Measurements from ENCODE around the gene PNMA8A.

Gene PNMA8A

GRCh38 chr19:46446021-46446420, 25.3 kb downstream of the PNMA8A start:
- TF ChIP-seq POLR2AphosphoS5 (IDR thresholded peaks at IDR 0.05; ENCODE audit: low read depth, low read length) (no peak), REST (IDR thresholded peaks at IDR 0.05; ENCODE audit: insufficient read depth in 1 of 2, low read depth in 2 of 2, low read length in 2 of 2) (no peak), TAF1 (IDR thresholded peaks at IDR 0.05; ENCODE audit: borderline replicate concordance, insufficient read depth, low read length) (no peak)

DNA sequence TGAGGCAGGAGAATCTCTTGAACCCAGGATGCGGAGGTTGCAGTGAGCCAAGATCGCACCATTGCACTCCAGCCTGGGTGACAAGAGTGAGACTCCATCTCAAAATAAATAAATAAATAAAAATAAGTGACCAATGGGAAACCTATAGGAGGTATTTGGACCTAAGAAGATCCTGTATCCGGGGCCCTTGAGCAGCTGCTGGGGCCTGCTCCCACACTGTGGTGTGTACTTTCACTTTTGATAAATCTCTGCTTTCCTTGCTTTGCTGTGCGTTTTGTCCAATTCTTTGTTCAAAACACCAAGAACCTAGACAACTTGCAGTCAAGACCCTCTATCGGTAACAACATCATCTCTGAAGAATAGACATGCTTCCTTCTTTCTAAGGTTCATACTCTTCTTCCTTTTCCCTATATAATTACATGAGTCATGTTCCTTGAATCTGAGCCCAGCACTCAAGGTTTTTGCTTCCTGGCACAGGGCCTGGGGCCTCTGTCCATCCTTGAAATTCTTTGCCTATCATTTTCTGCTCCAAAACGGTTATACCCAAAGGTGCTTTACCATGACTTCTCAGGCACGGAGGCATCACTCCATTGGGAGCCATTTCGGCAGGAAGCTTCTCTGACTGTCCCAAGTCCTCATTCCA, 28.4 kb downstream of the PNMA8A start:
- TF ChIP-seq REST (IDR thresholded peaks at IDR 0.05; ENCODE audit: insufficient read depth in 1 of 2, low read depth in 2 of 2, low read length in 2 of 2): peak in 1 of 2 experiments; percentile 75; a peak in 1 of 4 replicates
- TF ChIP-seq POLR2AphosphoS5 (IDR thresholded peaks at IDR 0.05; ENCODE audit: low read depth, low read length): no peak

DNA sequence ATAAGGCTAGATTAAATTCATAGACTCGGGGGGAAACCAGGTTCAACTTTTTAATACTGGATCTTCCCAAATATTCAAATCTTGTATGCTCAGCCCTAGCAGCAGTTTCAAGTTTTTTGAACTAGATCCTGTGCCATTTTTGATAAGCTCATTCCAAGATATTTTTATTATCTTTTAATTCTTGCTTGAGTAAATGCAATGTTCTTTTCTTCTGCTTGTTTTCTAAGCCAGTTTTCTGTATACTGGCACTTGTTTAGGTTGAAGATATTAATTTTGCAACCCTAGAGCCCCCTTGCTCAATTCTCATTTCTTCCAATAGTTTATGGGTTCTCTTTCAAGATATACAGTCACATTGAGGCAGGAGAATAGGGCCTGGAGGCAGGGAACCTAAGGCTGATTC, 29.5 kb downstream of the PNMA8A start:
- TF ChIP-seq POLR2AphosphoS5 (IDR thresholded peaks at IDR 0.05; ENCODE audit: low read depth, low read length): no peak
- TF ChIP-seq TAF1 (IDR thresholded peaks at IDR 0.05; ENCODE audit: borderline replicate concordance, insufficient read depth, low read length): no peak
- no peak for TF ChIP-seq SIN3A (IDR thresholded peaks at IDR 0.05; ENCODE audit: borderline replicate concordance, insufficient read depth, low read length)
- no peak for TF ChIP-seq REST (IDR thresholded peaks at IDR 0.05; ENCODE audit: insufficient read depth in 1 of 2, low read depth in 2 of 2, low read length in 2 of 2)
- TF ChIP-seq FOXP2 (optimal IDR thresholded peaks at IDR 0.05; ENCODE audit: borderline replicate concordance, extremely low read depth, extremely low read length, insufficient read depth): no peak

- no peak for TF ChIP-seq TAF1 (IDR thresholded peaks at IDR 0.05; ENCODE audit: borderline replicate concordance, insufficient read depth, low read length)
- no peak for TF ChIP-seq POLR2AphosphoS5 (IDR thresholded peaks at IDR 0.05; ENCODE audit: low read depth, low read length)
- no peak for TF ChIP-seq SIN3A (IDR thresholded peaks at IDR 0.05; ENCODE audit: borderline replicate concordance, insufficient read depth, low read length)
- TF ChIP-seq FOXP2 (optimal IDR thresholded peaks at IDR 0.05; ENCODE audit: borderline replicate concordance, extremely low read depth, extremely low read length, insufficient read depth): no peak
- TF ChIP-seq REST (IDR thresholded peaks at IDR 0.05; ENCODE audit: insufficient read depth in 1 of 2, low read depth in 2 of 2, low read length in 2 of 2): no peak
Observed at GRCh38 chr19:46435009-46435408, 36.4 kb downstream of the PNMA8A start.

DNA sequence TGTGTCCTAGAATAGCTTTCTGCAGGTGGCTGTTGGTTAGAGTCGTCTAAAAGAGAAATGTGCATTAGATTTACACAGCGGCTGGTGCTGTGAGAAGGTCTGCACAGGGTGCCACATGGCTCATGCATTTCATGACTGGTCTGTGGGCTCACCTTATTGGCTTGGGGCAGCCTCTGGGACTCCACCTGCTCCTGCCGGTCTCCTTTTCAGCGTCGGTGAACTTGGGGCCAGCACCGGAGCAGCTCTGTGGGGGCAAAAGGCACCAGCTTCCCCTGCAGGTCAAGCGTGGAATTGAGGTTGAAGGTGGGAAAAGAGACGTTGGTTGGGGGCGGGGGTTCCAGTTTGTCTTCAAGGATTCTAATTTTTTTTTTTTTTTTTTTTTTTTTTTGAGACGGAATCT, 39.5 kb downstream of the PNMA8A start:
- no peak for TF ChIP-seq REST (IDR thresholded peaks at IDR 0.05; ENCODE audit: insufficient read depth in 1 of 2, low read depth in 2 of 2, low read length in 2 of 2)
